Measurements from ENCODE around the gene PPP4R3A. TPM values are rescaled to one million over a fixed set of nuclear protein-coding genes. Genes with fewer than 3 reads are reported as not detected.
"Not testable (repeated sequence)": the region's sequence is repeated elsewhere in the genome, so short reads cannot be mapped to it uniquely, and the experiment has no call there.

PPP4R3A gene
- total RNA-seq (2014; rRNA removed; shearing (Covaris generic)), result 24.2 and 25.7 TPM in 2 replicates

GRCh38 chr14:91510171-91511042, at the start of gene PPP4R3A:
PPP4R3A (minus strand) TSS chr14:91510310; CDS start chr14:91509647, 663 bp downstream.
- peak; percentile 97 for DNase-seq (ENCODE audit: low spot score)

DNA sequence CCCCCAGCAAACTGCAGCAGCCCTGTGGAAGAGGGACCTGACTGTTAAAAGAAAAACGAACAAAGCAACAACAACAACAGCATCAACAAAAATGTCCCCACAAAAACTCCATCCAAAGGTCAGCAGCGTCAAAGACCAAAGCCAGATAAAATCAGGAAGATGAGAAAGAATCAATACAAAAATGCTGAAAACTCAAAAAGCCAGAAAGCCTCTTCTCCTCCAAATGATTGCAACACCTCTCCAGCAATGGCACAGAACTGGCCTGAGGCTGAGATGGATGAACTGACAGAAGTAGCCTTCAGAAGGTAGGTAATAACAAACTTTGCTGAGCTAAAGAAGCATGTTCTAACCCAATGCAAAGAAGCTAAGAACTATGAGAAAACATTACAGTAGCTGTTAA, 45.4 kb upstream of the PPP4R3A start:
- no peak for DNase-seq (ENCODE audit: low spot score)

DNA sequence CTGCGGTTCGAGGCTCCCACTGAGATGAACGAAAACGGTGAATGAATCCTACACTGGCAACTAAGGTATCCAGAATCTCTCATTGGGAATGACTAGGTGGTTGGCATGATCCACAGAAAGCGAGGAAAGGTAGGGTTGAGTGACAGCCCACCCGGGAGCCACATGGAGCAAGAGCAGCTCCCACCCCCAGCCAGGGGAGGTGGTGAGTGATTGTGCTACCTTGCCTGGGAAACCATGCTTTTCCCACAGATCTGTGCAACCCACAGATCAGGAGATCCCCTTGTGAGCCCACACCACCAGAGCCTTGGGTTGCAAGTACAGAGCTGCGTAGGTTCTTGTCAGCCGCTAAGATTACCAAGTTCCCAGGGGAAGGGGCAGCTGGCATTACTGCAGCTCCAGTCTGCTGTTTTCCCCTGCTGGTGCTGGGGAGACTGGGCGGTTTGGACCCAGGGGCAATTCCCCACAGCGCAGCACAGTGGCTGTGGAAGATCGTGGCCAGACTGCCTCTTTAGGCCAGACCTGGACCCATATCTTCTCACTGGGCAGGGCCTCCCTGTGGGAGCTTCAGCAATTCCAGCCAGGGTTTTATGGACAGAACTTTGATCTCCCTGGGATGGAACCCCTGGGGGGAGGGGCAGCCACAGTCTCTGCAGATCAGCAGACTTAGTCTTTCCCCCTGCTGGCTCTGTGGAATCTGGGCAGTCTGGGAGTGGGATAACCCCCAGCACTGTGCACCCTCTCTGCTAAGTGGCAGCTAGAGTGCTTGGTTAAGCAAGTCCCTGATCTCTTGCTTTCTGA, 44.6 kb upstream of the PPP4R3A start:
- no peak for DNase-seq (ENCODE audit: low spot score)

DNA sequence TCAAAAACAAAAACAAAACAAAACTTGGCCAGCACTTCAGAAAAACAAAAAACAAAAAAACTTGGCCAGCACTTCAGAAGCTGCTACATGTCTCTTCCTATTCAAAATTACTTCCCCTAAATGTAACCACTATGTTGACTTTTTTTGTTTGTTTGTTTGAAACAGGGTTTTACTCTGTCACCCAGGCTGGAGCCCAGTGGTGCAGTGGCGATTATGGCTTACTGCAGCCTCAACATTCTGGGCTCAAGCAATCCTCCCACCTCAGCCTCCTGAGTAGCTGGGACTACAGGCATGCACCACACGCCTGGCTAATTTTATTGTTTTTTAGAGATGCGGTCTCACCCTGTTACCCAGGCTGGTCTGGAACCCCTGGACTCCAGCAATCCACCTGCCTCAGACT, 38.0 kb upstream of the PPP4R3A start:
- DNase-seq (ENCODE audit: low spot score), result no peak

GRCh38 chr14:91545946-91546716, 36.0 kb upstream of the PPP4R3A start:
- DNase-seq (ENCODE audit: low spot score), result no peak

- DNase-seq (ENCODE audit: low spot score), result no peak
Measured at GRCh38 chr14:91545204-91545603, 35.1 kb upstream of the PPP4R3A start.

DNA sequence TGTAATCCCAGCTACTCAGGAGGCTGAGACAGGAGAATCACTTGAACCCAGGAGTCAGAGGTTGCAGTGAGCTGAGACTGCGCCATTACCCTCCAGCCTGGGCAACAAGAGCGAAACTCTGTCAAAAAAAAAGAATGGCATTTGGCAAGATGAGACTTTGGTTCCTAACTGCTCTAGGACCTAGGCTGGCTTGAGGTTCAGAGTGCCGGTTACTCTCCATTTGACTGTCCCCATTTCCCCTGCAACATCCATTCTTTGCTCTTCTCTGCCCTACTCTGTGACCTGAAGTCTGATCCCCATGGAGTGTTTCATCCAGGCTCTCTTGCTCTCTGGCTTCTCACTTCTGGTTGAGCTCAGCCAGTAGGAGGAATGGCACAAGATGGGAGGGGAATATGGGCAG, 26.2 kb upstream of the PPP4R3A start:
- no peak for DNase-seq (ENCODE audit: low spot score)

DNA sequence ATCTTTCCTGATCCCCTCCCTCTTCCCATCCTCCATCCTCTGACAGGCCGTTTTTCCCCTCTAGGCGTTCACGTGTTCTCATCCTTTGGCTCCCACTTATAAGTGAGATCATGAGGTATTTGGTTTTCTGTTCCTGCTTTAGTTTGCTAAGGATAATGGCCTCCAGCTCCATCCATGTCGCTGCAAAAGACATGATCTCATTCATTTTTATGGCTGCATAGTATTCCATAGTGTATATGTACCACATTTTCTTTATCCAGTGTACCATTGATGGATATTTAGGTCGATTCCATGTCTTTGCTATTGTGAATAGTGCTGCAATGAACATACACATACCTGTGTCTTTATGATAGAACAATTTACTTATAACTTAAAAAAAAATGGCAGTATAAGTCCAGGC, 23.9 kb upstream of the PPP4R3A start:
- not testable (repeated sequence) for DNase-seq (ENCODE audit: low spot score)

GRCh38 chr14:91533623-91534022, 23.5 kb upstream of the PPP4R3A start:
- no peak for DNase-seq (ENCODE audit: low spot score)

DNA sequence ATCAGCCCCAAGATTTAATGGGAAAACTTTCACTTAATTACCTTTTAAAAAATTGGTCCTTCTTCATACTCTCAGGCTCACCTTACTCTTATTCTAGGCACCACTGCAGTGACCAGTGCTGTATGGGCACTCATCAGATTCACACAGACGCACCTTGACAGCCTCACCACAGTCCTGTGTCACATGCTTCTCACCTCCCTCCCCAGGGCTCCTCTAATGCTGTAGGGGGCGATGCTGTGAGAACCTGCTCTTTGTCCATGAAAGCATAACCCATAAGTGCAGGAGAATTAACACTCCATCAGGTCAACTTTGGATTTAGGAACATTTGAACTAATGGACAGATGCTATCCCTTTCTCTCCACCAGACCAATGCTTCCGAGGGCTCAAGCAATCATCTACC, 13.9 kb upstream of the PPP4R3A start:
- DNase-seq (ENCODE audit: low spot score), result no peak

DNA sequence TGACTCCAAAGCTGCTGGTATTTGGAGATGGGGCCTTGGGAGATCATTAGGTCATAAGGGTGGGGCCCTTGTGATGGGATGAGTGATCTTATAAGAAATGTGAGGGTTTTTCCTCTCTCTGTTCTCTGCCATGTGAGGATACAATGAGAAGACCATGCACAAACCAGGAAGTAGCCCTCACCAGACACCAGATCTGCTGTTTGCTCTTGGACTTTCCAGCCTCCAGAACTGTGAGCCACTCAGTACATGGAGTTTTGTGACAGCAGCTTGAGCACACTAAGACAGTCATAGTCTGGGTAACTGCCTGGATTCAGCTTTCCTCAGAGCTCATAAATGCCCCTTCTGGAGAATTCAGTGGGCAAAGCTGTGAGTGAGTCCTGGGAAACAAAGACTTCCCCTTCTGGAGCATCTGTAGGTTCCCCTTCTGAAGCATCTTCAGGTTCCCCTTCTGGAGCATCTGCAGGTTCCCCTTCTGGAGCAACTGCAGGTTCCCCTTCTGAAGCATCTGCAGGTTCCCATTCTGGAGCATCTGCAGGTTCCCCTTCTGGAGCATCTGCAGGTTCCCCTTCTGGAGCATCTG, 11.0 kb upstream of the PPP4R3A start:
- no peak for DNase-seq (ENCODE audit: low spot score)

GRCh38 chr14:91520138-91520537, 10.0 kb upstream of the PPP4R3A start:
- DNase-seq (ENCODE audit: low spot score), result no peak

GRCh38 chr14:91519239-91520036, 9.3 kb upstream of the PPP4R3A start:
- no peak for DNase-seq (ENCODE audit: low spot score)

GRCh38 chr14:91516663-91517388, 6.7 kb upstream of the PPP4R3A start:
- DNase-seq (ENCODE audit: low spot score), result no peak

- no peak for DNase-seq (ENCODE audit: low spot score)
Measured at GRCh38 chr14:91515979-91516378, 5.9 kb upstream of the PPP4R3A start.

DNA sequence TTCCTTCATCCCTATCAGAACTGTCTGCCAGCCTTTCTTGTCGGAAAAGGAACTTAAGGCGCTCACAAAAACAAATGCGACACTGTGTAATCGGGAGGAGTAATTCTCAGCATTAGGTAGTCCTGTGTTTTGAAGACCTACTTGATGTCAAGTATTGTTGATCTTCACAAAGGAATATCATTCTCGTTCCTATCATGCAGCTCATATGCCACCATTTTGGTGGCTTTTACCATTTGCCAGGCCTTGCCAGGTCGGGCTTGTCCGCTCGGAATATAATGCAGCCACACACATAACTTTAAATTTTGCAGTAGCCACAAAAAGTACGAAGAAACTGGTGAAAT, 903 bp upstream of the PPP4R3A start:
- DNase-seq (ENCODE audit: low spot score), result peak; percentile 12

GRCh38 chr14:91509878-91510170, 286 bp downstream of the PPP4R3A start:
- no peak for DNase-seq (ENCODE audit: low spot score)

DNA sequence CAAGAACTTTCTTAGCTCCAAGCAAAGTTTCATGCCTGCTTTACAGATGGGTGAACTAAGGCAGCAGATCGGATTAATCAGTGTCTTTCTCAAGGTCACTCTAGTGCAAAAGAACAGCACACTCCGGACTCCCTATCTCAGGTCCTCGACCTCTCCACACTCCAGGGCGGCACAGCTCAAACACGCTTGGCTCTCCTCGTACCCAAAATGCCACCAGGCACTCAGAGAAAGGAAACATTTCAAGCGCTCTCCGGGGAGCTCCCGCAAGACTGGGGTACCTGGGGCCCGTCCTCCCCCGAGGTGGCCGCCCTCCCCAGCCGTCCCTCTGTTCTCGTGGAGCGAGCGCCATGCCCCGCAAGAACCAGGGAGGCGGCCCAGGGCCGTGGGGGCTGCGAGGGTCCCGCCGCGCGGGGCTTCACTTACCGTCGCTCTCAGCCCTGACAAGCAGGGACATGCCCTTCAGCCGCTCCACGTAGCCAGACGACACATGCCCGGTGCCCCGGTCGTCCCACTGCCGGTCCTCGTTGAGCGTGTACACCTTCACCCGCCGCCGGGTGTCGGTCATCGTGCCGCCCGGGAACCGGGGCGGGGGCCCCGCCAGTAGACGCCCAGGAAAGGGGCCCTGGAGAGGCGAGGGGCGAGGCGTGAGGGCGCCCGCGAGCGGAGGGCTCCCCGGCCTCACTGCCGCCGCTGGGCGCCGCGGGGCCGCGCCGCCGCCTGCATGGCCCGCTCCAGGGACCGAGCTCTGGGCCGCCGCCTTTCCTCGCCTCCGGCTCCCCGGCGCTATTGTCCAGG, 830 bp downstream of the PPP4R3A start:
- no peak for DNase-seq (ENCODE audit: low spot score)

- DNase-seq (ENCODE audit: low spot score), result no peak
Measured at GRCh38 chr14:91508105-91508504, 2.0 kb downstream of the PPP4R3A start.

- no peak for DNase-seq (ENCODE audit: low spot score)
Measured at GRCh38 chr14:91506226-91506625, 3.9 kb downstream of the PPP4R3A start.

Measured in H4 (cell line).